ENCODE measurements around the gene MINAR2. TPM values are rescaled to one million over a fixed set of nuclear protein-coding genes. Genes with fewer than 3 reads are reported as not detected.

Gene MINAR2
- total RNA-seq, 1 experiment from 2014 or later = not detected

- H3K9me3 ChIP-seq = no peaks in the 10 kb centered on the region
- BruUV-seq (replicated peaks) = no TSS peak
- H3K27me3 ChIP-seq (replicated peaks; ENCODE audit: control insufficient read depth, insufficient read depth, low read length) = no peaks in the 10 kb centered on the region
- H3K4me1 ChIP-seq = no peaks in the 10 kb centered on the region
- DNase-seq = no peak
- Mint-ChIP-seq H3K4me1 (ENCODE audit: low read depth, unreplicated experiment) (no peaks in the 10 kb centered on the region), H3K4me3 (ENCODE audit: unreplicated experiment) (no peak overlapping the region), H3K36me3 (ENCODE audit: insufficient read depth, unreplicated experiment) (no peaks in the 10 kb centered on the region), H3K27ac (ENCODE audit: unreplicated experiment) (no peak overlapping the region), H3K27me3 (ENCODE audit: insufficient read depth, unreplicated experiment) (peaks cover 2% of the 10 kb centered on the region), H3K9me3 (ENCODE audit: unreplicated experiment) (no peaks in the 10 kb centered on the region)
- H3K36me3 ChIP-seq (ENCODE audit: control insufficient read depth, insufficient read depth, low read length) = no peaks in the 10 kb centered on the region
- no peak overlapping the region for H3K4me3 ChIP-seq (ENCODE audit: low read depth, low read length)
- POLR2A ChIA-PET = no interaction called here
- intact Hi-C loops (cut with micrococcal nuclease; ENCODE audit: unreplicated experiment) = loop anchor here (10.0 kb wide), 1 partner anchor 945 kb away; no protein-coding TSS in a partner anchor
- TF ChIP-seq CTCF (IDR thresholded peaks at IDR 0.05; ENCODE audit: insufficient read depth in 1 of 2, low read depth in 1 of 2, low read length in 1 of 2, severe bottlenecking in 1 of 2, unreplicated experiment in 1 of 2) = no peak
- CTCF ChIA-PET = interaction anchor here (0.6 to 2.6 kb wide), 2 partner anchors 83 to 446 kb away, joined by 4 to 54 read pairs; no protein-coding TSS in a partner anchor
Measured at GRCh38 chr5:129770024-129770820, 22.3 kb downstream of the MINAR2 start.

- Mint-ChIP-seq H3K27me3 (ENCODE audit: insufficient read depth, unreplicated experiment) (peaks cover 2% of the 10 kb centered on the region), H3K4me3 (ENCODE audit: unreplicated experiment) (no peak overlapping the region), H3K36me3 (ENCODE audit: insufficient read depth, unreplicated experiment) (no peaks in the 10 kb centered on the region), H3K27ac (ENCODE audit: unreplicated experiment) (no peak overlapping the region), H3K9me3 (ENCODE audit: unreplicated experiment) (no peaks in the 10 kb centered on the region), H3K4me1 (ENCODE audit: low read depth, unreplicated experiment) (no peaks in the 10 kb centered on the region)
- Histone ChIP-seq H3K27me3 (replicated peaks; ENCODE audit: control insufficient read depth, insufficient read depth, low read length) (no peaks in the 10 kb centered on the region), H3K4me1 (no peaks in the 10 kb centered on the region), H3K36me3 (ENCODE audit: control insufficient read depth, insufficient read depth, low read length) (no peaks in the 10 kb centered on the region), H3K4me3 (ENCODE audit: low read depth, low read length) (no peak overlapping the region), H3K9me3 (no peaks in the 10 kb centered on the region)
- POLR2A ChIA-PET = no interaction called here
- DNase-seq = peak; percentile 63 to 66
- TF ChIP-seq CTCF (IDR thresholded peaks at IDR 0.05; ENCODE audit: insufficient read depth in 1 of 2, low read depth in 1 of 2, low read length in 1 of 2, severe bottlenecking in 1 of 2, unreplicated experiment in 1 of 2) = peak; percentile 72 to 83
- CTCF ChIA-PET = interaction anchor here (1.0 to 2.6 kb wide), 2 partner anchors 82 to 370 kb away, joined by 6 to 54 read pairs; no protein-coding TSS in a partner anchor
- intact Hi-C loops (cut with micrococcal nuclease; ENCODE audit: unreplicated experiment) = loop anchor here (1.0 to 10.0 kb wide), 3 partner anchors 81 to 1339 kb away; no protein-coding TSS in a partner anchor
- BruUV-seq (replicated peaks) = no TSS peak
Measured at GRCh38 chr5:129771058-129771838, 23.4 kb downstream of the MINAR2 start.

- no peak for TF ChIP-seq CTCF (IDR thresholded peaks at IDR 0.05; ENCODE audit: insufficient read depth in 1 of 2, low read depth in 1 of 2, low read length in 1 of 2, severe bottlenecking in 1 of 2, unreplicated experiment in 1 of 2)
- no peaks in the 10 kb centered on the region for H3K9me3 ChIP-seq
- H3K4me3 ChIP-seq (ENCODE audit: low read depth, low read length) = no peak overlapping the region
- no TSS peak for BruUV-seq (replicated peaks)
- no peak for DNase-seq
- Mint-ChIP-seq H3K36me3 (ENCODE audit: insufficient read depth, unreplicated experiment) (no peaks in the 10 kb centered on the region), H3K27ac (ENCODE audit: unreplicated experiment) (no peak overlapping the region), H3K4me1 (ENCODE audit: low read depth, unreplicated experiment) (no peaks in the 10 kb centered on the region), H3K4me3 (ENCODE audit: unreplicated experiment) (no peak overlapping the region), H3K27me3 (ENCODE audit: insufficient read depth, unreplicated experiment) (peaks cover 2% of the 10 kb centered on the region), H3K9me3 (ENCODE audit: unreplicated experiment) (no peaks in the 10 kb centered on the region)
- H3K4me1 ChIP-seq = no peaks in the 10 kb centered on the region
- no peaks in the 10 kb centered on the region for H3K36me3 ChIP-seq (ENCODE audit: control insufficient read depth, insufficient read depth, low read length)
- CTCF ChIA-PET = interaction anchor here (1.0 to 1.2 kb wide), 2 partner anchors 79 kb away, joined by 3 read pairs; no protein-coding TSS in a partner anchor
- no peaks in the 10 kb centered on the region for H3K27me3 ChIP-seq (replicated peaks; ENCODE audit: control insufficient read depth, insufficient read depth, low read length)
- POLR2A ChIA-PET = no interaction called here
- intact Hi-C loops (cut with micrococcal nuclease; ENCODE audit: unreplicated experiment) = loop anchor here (10.0 kb wide), 1 partner anchor 941 kb away; no protein-coding TSS in a partner anchor
Measured at GRCh38 chr5:129773376-129773775, 25.5 kb downstream of the MINAR2 start.
